HL-60 (cell line): ENCODE measurements around the gene CCDC93.

Source experiments
- CTCF ChIP-seq: IDR thresholded peaks from one replicate; pipeline ENCODE4 v1.5.1; 2011; ENCODE audit warnings: low read length, control low read depth, inconsistent platforms; ENCODE audit not compliant: insufficient read depth
- POLR2AphosphoS5 ChIP-seq: IDR thresholded peaks from 2 replicates; pipeline ENCODE4 v1.6.1; 2012; ENCODE audit warnings: low read depth
- SPI1 ChIP-seq: IDR thresholded peaks from 2 replicates; pipeline ENCODE4 v1.6.1; 2012; ENCODE audit warnings: low read depth, mild to moderate bottlenecking, borderline replicate concordance
- TF ChIP-seq, protein P1 (sequence below): IDR thresholded peaks from 2 replicates; pipeline ENCODE4 v1.6.1; 2012; ENCODE audit warnings: low read depth; ENCODE audit not compliant: insufficient replicate concordance

DNA sequence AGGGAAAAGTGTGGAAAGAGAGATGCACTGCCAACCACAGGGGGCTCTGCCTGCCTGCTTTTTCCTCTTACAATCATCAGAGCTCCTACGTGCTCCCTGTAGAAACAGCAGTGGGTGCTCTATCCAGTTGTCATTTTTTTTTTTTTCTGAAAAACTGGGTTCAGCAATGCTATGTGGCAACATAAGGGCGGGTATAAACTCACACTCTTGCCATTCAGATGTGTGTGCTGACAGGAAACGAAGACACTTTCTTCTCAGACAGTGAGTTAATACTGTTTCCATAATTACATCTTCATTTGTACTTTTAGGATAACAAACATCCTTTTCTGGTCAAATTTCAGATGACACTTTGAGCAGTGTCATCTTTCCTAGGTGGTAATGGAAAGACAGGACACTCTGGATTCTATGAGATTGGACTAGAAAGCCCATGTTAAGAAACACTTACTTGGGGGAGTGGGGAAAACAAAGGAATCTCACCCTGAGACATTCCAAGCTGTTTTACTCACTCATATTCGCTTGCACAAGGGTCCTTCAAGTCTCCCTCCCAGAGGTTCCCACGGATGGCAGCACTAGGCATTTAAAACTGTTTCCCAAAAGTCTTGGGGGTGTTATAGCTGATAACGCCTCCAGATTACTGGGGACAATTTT lies 41.3 kb downstream of the CCDC93 start:
- TF ChIP-seq CTCF, result no peak
- TF ChIP-seq SPI1, result no peak
- TF ChIP-seq POLR2AphosphoS5, result no peak
- TF ChIP-seq, protein P1, sequence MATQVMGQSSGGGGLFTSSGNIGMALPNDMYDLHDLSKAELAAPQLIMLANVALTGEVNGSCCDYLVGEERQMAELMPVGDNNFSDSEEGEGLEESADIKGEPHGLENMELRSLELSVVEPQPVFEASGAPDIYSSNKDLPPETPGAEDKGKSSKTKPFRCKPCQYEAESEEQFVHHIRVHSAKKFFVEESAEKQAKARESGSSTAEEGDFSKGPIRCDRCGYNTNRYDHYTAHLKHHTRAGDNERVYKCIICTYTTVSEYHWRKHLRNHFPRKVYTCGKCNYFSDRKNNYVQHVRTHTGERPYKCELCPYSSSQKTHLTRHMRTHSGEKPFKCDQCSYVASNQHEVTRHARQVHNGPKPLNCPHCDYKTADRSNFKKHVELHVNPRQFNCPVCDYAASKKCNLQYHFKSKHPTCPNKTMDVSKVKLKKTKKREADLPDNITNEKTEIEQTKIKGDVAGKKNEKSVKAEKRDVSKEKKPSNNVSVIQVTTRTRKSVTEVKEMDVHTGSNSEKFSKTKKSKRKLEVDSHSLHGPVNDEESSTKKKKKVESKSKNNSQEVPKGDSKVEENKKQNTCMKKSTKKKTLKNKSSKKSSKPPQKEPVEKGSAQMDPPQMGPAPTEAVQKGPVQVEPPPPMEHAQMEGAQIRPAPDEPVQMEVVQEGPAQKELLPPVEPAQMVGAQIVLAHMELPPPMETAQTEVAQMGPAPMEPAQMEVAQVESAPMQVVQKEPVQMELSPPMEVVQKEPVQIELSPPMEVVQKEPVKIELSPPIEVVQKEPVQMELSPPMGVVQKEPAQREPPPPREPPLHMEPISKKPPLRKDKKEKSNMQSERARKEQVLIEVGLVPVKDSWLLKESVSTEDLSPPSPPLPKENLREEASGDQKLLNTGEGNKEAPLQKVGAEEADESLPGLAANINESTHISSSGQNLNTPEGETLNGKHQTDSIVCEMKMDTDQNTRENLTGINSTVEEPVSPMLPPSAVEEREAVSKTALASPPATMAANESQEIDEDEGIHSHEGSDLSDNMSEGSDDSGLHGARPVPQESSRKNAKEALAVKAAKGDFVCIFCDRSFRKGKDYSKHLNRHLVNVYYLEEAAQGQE, result no peak
